HepG2 (cell line): ENCODE measurements around the gene ORMDL3. TPM values are rescaled to one million over a fixed set of nuclear protein-coding genes. Genes with fewer than 3 reads are reported as not detected.

Source experiments
- ELF1 ChIP-seq: sonication (generic); formaldehyde crosslinking; IDR thresholded peaks from 2 replicates; pipeline ENCODE4 v1.4.0; 2020; ENCODE audit warnings: missing genetic modification reagents
- ETV5 ChIP-seq: IDR thresholded peaks from 2 replicates; pipeline ENCODE4 v1.6.1; 2018; ENCODE audit warnings: missing biosample characterization, missing genetic modification reagents, inconsistent platforms, borderline replicate concordance
- HNF4A ChIP-seq: sonication (generic); formaldehyde crosslinking; IDR thresholded peaks from 2 replicates; pipeline ENCODE4 v1.4.0; 2020; ENCODE audit warnings: missing genetic modification reagents
- KLF6 ChIP-seq: IDR thresholded peaks from 2 replicates; pipeline ENCODE4 v1.8.0; 2016; ENCODE audit warnings: missing biosample characterization, missing genetic modification reagents
- MBNL3 ChIP-seq: fragments of 250-450 bp; sonication (Bioruptor Pico); conservative IDR thresholded peaks from 2 replicates; pipeline ENCODE4 v1.8.0; 2022; ENCODE audit warnings: mild to moderate bottlenecking, inconsistent platforms
- MTA1 ChIP-seq: sonication (generic); formaldehyde crosslinking; IDR thresholded peaks from 2 replicates; pipeline ENCODE4 v1.4.0; 2020; ENCODE audit warnings: missing genetic modification reagents, mild to moderate bottlenecking, borderline replicate concordance
- NFYB ChIP-seq: sonication (generic); formaldehyde crosslinking; IDR thresholded peaks from 2 replicates; pipeline ENCODE4 v1.4.0; 2020; ENCODE audit warnings: missing genetic modification reagents
- NR2C2 ChIP-seq: sonication (generic); formaldehyde crosslinking; IDR thresholded peaks from 2 replicates; pipeline ENCODE4 v1.4.0; 2020; ENCODE audit warnings: missing genetic modification reagents, mild to moderate bottlenecking, moderate library complexity, borderline replicate concordance
- POLR2A ChIP-seq, 2 experiments: IDR thresholded peaks; 2 replicates each; pipeline ENCODE4 v1.6.1; 2011; ENCODE audit warnings: low read depth in 2 of 2, low read length in 2 of 2, mild to moderate bottlenecking in 1 of 2, moderate library complexity in 1 of 2; ENCODE audit not compliant: insufficient read depth in 1 of 2
- RAD51 ChIP-seq: fragments of 450-650 bp; IDR thresholded peaks from 2 replicates; pipeline ENCODE4 v1.6.1; 2016; ENCODE audit warnings: borderline replicate concordance
- SMC3 ChIP-seq: IDR thresholded peaks from 2 replicates; pipeline ENCODE4 v1.6.1; 2011; ENCODE audit warnings: low read length, improper control_type of control experiment
- SOX13 ChIP-seq, 3 experiments: fragments of 450-650 bp in 1 of 3; sonication (generic) in 1 of 3; formaldehyde crosslinking in 1 of 3; IDR thresholded peaks in 2 of 3; conservative IDR thresholded peaks in 1 of 3; 2 replicates each; pipeline versions ENCODE4 v1.5.0 to v1.6.1; 2016 to 2020; ENCODE audit warnings: antibody characterized with exemption in 1 of 3, mild to moderate bottlenecking in 1 of 3, missing compliant biosample characterization in 1 of 3, missing genetic modification reagents in 1 of 3, moderate library complexity in 1 of 3
- SP2 ChIP-seq: sonication (generic); formaldehyde crosslinking; IDR thresholded peaks from 2 replicates; pipeline ENCODE4 v1.5.1; 2020; ENCODE audit warnings: mild to moderate bottlenecking, missing genetic modification reagents
- ZC3H4 ChIP-seq: sonication (generic); formaldehyde crosslinking; IDR thresholded peaks from 2 replicates; pipeline ENCODE4 v1.4.0; 2020; ENCODE audit warnings: missing genetic modification reagents, borderline replicate concordance
- ZNF33B ChIP-seq: sonication (generic); formaldehyde crosslinking; IDR thresholded peaks from 2 replicates; pipeline ENCODE4 v1.5.1; 2020; ENCODE audit warnings: mild to moderate bottlenecking, missing genetic modification reagents
- ZNF383 ChIP-seq: sonication (generic); formaldehyde crosslinking; IDR thresholded peaks from 2 replicates; pipeline ENCODE4 v1.4.0; 2020; ENCODE audit warnings: missing genetic modification reagents, mild to moderate bottlenecking, borderline replicate concordance
- ZNF609 ChIP-seq: sonication (generic); formaldehyde crosslinking; IDR thresholded peaks from 2 replicates; pipeline ENCODE4 v1.4.0; 2020; ENCODE audit warnings: mild to moderate bottlenecking, missing genetic modification reagents, borderline replicate concordance
- ZSCAN20 ChIP-seq: sonication (generic); formaldehyde crosslinking; IDR thresholded peaks from 2 replicates; pipeline ENCODE4 v1.4.0; 2020; ENCODE audit warnings: missing genetic modification reagents, mild to moderate bottlenecking, borderline replicate concordance
- ZSCAN22 ChIP-seq: sonication (generic); formaldehyde crosslinking; IDR thresholded peaks from 2 replicates; pipeline ENCODE4 v1.4.0; 2020; ENCODE audit warnings: mild to moderate bottlenecking, missing genetic modification reagents
- polyA plus RNA-seq, 8 experiments: library from polyadenylated mRNA; depleted of rRNA in 3 of 8; stranded (reverse) in 7 of 8; unstranded in 1 of 8; fragments of >200 nt; fragmentation: Illumina TruSeq in 4 of 8; extraction: Trizol in 4 of 8; gene quantifications; 2 replicates each; pipeline versions ENCODE4 v1.2.1 to v1.2.3, GENCODE V29; 2011 to 2016; ENCODE audit warnings: low read depth in 4 of 8, missing spikeins in 1 of 8, mixed read lengths in 1 of 8; ENCODE audit not compliant: insufficient read depth in 1 of 8
- total RNA-seq, 5 experiments: library from RNA; depleted of rRNA; stranded (reverse); fragments of >200 nt; fragmentation: Illumina TruSeq; extraction: Trizol; gene quantifications; 2 replicates each; pipeline ENCODE4 v1.2.3, GENCODE V29; 2016; ENCODE audit warnings: low read depth in 1 of 5
- TF ChIP-seq, protein P1 (sequence below): sonication (generic); formaldehyde crosslinking; IDR thresholded peaks from 2 replicates; pipeline ENCODE4 v1.5.1; 2020; ENCODE audit warnings: missing genetic modification reagents, mild to moderate bottlenecking, borderline replicate concordance

ORMDL3 gene
- total and polyA plus RNA-seq, 2 of the 13 experiments (the other 11 are each of a cell fraction or from before 2014, with no cell fraction given), result 181 to 384 TPM

DNA sequence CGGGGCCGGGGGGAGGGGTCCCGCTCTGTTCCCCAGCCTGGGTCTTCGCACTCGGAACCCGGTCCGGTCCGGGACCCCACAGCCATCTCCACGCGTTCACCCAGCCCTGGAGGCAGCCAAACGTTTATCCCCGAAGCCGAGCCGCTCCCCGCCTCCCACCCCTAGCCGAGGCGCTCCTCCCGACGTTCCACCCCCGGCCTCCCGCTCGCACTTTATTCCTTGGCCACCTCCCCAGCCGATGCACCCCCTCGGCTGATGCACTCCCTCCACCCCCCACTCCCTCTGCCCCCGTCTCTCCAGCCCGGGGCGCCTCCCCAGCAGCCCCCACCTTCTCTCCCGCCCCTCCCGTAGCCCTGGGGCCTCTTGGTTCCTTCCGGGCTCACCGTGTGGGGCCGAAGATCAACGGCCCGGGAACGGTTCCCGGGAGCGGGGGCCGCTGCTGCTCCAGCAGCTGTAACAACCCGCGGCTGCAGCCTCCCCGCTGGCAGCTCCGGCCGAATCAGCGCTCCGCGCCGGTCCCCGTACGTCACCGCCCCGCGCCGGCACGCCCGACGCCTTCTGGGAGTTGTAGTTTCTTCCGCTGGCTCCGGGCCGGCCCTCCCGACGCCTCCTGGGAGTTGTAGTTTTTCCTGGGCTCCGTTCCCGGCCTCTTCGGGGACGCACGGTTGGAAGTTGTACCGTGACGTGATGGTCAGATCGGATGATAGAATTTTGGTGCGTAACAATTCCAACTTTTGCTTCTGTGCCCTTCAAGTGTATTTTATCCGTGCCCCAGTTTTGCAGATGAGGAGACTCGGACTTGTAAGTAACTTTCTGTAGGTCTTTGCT, at the start of gene ORMDL3, which contains the start of gene LRRC3C (continued):
- TF ChIP-seq, protein P1, sequence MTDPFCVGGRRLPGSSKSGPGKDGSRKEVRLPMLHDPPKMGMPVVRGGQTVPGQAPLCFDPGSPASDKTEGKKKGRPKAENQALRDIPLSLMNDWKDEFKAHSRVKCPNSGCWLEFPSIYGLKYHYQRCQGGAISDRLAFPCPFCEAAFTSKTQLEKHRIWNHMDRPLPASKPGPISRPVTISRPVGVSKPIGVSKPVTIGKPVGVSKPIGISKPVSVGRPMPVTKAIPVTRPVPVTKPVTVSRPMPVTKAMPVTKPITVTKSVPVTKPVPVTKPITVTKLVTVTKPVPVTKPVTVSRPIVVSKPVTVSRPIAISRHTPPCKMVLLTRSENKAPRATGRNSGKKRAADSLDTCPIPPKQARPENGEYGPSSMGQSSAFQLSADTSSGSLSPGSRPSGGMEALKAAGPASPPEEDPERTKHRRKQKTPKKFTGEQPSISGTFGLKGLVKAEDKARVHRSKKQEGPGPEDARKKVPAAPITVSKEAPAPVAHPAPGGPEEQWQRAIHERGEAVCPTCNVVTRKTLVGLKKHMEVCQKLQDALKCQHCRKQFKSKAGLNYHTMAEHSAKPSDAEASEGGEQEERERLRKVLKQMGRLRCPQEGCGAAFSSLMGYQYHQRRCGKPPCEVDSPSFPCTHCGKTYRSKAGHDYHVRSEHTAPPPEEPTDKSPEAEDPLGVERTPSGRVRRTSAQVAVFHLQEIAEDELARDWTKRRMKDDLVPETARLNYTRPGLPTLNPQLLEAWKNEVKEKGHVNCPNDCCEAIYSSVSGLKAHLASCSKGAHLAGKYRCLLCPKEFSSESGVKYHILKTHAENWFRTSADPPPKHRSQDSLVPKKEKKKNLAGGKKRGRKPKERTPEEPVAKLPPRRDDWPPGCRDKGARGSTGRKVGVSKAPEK (CRISPR knock-in tag), result no peak; the same call in 1 of the 2 replicates
- peak; percentile 3; the same call in 1 of the 2 replicates for TF ChIP-seq MTA1
- TF ChIP-seq MBNL3 (CRISPR knock-in tag), result no peak
- peak; percentile 94 for TF ChIP-seq ELF1 (CRISPR knock-in tag)
- TF ChIP-seq RAD51, result no peak
- TF ChIP-seq POLR2A (IDR thresholded peaks at IDR 0.05; ENCODE audit: insufficient read depth in 1 of 2, low read depth in 2 of 2, low read length in 2 of 2), result peak; percentile 46 to 86
- TF ChIP-seq ETV5 (CRISPR knock-in tag), result peak; percentile 72; the same call in 1 of the 2 replicates
- TF ChIP-seq HNF4A, result peak; percentile 46
- no peak; the same call in none of the 2 replicates for TF ChIP-seq ZNF609 (CRISPR knock-in tag)
- TF ChIP-seq SOX13 (IDR thresholded peaks at IDR 0.05), result no peak
- TF ChIP-seq SOX13 (CRISPR knock-in tag; conservative IDR thresholded peaks at IDR 0.05 in 1 of 2, IDR thresholded peaks at IDR 0.05 in 1 of 2), result no peak
- no peak; the same call in 1 of the 2 replicates for TF ChIP-seq SP2 (CRISPR knock-in tag)
- TF ChIP-seq NR2C2 (CRISPR knock-in tag), result peak; percentile 67
- TF ChIP-seq NFYB (CRISPR knock-in tag), result peak; percentile 80
- 0 out of 2 replicates have a peak, but pooled peaks have one; percentile 47 for TF ChIP-seq ZSCAN22 (CRISPR knock-in tag)
- peak; percentile 82; the same call in 1 of the 2 replicates for TF ChIP-seq ZSCAN20 (CRISPR knock-in tag)
- TF ChIP-seq ZNF33B (CRISPR knock-in tag), result no peak; the same call in 1 of the 2 replicates
- TF ChIP-seq KLF6 (CRISPR knock-in tag), result peak; percentile 72; the same call in 1 of the 2 replicates
- no peak; the same call in 1 of the 2 replicates for TF ChIP-seq ZNF383
- TF ChIP-seq SMC3, result no peak; the same call in 1 of the 2 replicates
- TF ChIP-seq ZC3H4 (CRISPR knock-in tag), result no peak; the same call in 1 of the 2 replicates
